HG02798 (cell line): ENCODE measurements around the gene PLP1.
A peak's percentile ranks its signal among the peaks of the same experiment; 100 is the strongest.

ENCODE experiments used
- ATAC-seq: cut with Tn5 transposase; IDR thresholded peaks from one replicate; pipeline ENCODE4 v1.9.1; 2021; ENCODE audit warnings: mild to moderate bottlenecking; ENCODE audit not compliant: unreplicated experiment, poor library complexity

PLP1 gene

GRCh38 chrX:103823591-103823990 lies 47.0 kb downstream of the PLP1 start:
- ATAC-seq = no peak

- ATAC-seq = no peak
These were observed 49.2 kb downstream of the PLP1 start for GRCh38 chrX:103825881-103826280.

GRCh38 chrX:103828529-103828928 lies 51.9 kb downstream of the PLP1 start:
- ATAC-seq = no peak

- no peak for ATAC-seq
These were observed 54.2 kb downstream of the PLP1 start for GRCh38 chrX:103830848-103831247.

- ATAC-seq = peak; percentile 92
These were observed 54.7 kb downstream of the PLP1 start for GRCh38 chrX:103831342-103831802.

GRCh38 chrX:103831803-103832544 lies 55.3 kb downstream of the PLP1 start, which contains the start of gene RAB9B:
Gene RAB9B (minus strand): TSS chrX:103832257. CDS start chrX:103825784, 6,473 bp downstream.
- peak; percentile 72 for ATAC-seq

GRCh38 chrX:103839404-103839803 lies 62.8 kb downstream of the PLP1 start:
- no peak for ATAC-seq
